ENCODE measurements around the gene CKMT2.

Gene CKMT2

DNA sequence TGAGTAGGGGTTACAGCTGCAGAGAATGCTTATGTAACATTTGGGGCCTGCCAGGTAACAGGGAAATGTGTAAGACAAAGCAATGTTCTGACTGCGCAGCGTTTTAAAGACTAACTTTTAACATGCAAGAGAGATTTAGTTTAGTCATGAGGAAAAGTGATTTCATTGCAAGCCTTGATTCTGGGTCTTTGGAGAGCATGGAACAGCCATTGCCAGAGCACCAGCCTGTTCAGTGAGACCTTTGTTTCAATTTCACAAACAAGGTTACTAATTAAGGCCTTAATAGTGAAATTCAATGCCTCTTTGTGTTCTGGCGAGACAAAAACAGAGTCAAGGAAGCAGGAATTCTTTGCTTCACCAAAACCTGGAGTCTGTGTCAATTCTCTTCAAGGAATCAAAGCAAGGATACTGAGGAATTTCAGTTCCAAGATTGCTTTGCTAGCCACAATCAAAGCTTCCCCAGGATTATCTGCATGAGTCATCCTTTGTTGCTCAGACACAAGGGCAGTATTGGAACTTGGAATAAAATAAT lies 14.4 kb downstream of the CKMT2 start:
- no peak overlapping the region for H3K4me3 ChIP-seq (ENCODE audit: low read depth, low read length)
- TF ChIP-seq, protein P1, sequence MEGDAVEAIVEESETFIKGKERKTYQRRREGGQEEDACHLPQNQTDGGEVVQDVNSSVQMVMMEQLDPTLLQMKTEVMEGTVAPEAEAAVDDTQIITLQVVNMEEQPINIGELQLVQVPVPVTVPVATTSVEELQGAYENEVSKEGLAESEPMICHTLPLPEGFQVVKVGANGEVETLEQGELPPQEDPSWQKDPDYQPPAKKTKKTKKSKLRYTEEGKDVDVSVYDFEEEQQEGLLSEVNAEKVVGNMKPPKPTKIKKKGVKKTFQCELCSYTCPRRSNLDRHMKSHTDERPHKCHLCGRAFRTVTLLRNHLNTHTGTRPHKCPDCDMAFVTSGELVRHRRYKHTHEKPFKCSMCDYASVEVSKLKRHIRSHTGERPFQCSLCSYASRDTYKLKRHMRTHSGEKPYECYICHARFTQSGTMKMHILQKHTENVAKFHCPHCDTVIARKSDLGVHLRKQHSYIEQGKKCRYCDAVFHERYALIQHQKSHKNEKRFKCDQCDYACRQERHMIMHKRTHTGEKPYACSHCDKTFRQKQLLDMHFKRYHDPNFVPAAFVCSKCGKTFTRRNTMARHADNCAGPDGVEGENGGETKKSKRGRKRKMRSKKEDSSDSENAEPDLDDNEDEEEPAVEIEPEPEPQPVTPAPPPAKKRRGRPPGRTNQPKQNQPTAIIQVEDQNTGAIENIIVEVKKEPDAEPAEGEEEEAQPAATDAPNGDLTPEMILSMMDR (IDR thresholded peaks at IDR 0.05; ENCODE audit: borderline replicate concordance, insufficient read depth, low read depth, low read length): no peak

DNA sequence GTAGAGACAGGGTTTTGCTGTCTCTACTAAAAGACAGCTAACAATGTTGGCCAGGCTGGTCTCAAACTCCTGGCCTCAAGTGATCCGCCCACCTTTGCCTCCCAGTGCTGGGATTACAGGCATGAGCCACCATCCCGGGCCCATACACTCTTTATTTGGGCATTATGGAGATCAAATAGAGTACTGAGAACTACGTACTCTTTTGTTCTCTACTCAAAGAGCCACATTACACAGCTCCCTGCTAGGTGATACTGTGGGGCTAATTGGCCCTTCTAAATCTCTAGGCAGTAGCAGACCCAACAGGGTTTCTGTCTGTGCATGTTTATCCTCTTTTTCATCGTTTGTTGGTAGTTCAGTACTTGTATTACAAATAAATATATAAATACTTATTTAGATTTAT lies 16.1 kb downstream of the CKMT2 start:
- no peak overlapping the region for H3K4me3 ChIP-seq (ENCODE audit: low read depth, low read length)
- TF ChIP-seq, protein P1 (IDR thresholded peaks at IDR 0.05; ENCODE audit: borderline replicate concordance, insufficient read depth, low read depth, low read length): no peak

DNA sequence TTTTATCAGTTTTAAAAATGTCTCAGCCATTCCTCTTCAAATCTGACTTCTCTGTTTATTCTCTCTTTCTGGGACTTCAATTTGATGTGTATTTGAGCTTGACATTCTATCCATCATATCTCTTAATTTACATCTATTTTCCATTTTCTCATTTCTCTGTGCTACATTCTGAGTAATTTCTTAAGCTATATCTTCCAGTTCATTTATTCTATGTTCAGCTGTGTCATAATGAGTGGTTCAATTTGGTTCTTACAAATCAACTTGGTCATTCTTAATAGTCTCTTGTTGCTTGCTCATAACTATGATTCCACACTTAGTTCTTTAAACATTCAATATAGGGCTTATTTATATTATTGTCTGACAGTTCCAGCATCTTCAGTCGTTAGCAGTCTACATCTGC lies 16.9 kb downstream of the CKMT2 start:
- H3K4me3 ChIP-seq (ENCODE audit: low read depth, low read length): no peak overlapping the region
- TF ChIP-seq, protein P1 (IDR thresholded peaks at IDR 0.05; ENCODE audit: borderline replicate concordance, insufficient read depth, low read depth, low read length): no peak

DNA sequence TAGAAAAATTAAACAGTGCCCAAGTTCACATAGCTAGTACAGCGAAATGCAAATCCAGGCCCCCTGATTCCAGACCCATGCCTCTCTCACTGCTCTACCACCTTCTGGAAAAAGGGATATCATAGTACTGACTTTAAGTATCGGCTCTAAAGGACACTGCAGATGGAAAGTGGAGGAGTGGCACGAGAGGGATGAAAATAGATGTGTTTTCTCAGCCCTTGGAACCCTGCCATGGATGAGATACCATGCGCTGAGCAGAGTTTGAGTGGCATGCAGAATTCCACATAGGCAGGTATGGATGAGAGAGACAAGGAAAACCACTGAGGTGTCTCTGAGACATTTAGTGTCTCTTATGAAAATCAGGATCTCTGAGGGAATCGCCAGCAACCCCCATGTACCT lies 18.8 kb downstream of the CKMT2 start:
- H3K4me3 ChIP-seq (ENCODE audit: low read depth, low read length): no peak overlapping the region
- TF ChIP-seq, protein P1 (IDR thresholded peaks at IDR 0.05; ENCODE audit: borderline replicate concordance, insufficient read depth, low read depth, low read length): no peak

DNA sequence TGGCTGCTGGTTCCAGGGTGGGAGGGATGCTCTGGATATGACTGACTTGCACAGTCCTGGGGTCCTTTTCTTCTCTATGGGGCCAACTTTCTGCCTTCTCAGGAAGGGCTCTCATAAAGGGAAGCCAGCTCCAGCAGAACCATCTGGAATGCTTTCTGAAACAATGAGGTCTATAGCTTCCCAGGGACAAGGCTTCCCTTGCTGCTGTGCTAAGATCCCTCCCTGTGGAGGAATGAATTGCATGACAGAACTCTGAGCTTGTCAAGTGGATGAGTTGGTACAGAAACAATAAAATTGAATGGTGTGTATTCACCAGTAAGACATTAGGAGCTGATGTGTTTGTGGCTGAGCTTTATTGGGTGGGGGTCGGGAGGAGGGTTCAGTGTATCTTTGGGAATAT lies 19.8 kb downstream of the CKMT2 start:
- TF ChIP-seq, protein P1 (IDR thresholded peaks at IDR 0.05; ENCODE audit: borderline replicate concordance, insufficient read depth, low read depth, low read length): no peak

DNA sequence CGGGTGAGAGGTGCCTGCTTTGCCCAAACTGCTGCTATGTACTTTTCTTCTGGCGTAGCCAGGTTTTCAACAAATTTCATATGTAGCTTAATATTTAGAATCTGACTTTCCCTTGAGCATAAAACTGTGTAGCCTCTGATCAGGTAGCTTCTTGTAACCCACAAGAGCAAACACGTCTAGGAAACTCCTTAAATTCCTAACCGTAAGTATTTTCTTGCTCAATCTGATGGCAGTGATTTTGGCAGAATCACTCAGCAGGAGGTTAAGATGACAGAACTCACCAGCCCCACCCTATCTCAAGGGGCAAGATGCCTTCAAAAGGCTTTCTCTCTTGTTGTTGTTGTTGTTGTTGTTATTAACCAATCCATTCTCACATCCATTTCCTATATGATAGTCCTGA lies 20.8 kb downstream of the CKMT2 start:
- TF ChIP-seq, protein P1 (IDR thresholded peaks at IDR 0.05; ENCODE audit: borderline replicate concordance, insufficient read depth, low read depth, low read length): no peak
- no peak overlapping the region for H3K4me3 ChIP-seq (ENCODE audit: low read depth, low read length)

More for the DNA sequence above, 19.8 kb downstream of the CKMT2 start:
- no peak overlapping the region for H3K4me3 ChIP-seq (ENCODE audit: low read depth, low read length)

DNA sequence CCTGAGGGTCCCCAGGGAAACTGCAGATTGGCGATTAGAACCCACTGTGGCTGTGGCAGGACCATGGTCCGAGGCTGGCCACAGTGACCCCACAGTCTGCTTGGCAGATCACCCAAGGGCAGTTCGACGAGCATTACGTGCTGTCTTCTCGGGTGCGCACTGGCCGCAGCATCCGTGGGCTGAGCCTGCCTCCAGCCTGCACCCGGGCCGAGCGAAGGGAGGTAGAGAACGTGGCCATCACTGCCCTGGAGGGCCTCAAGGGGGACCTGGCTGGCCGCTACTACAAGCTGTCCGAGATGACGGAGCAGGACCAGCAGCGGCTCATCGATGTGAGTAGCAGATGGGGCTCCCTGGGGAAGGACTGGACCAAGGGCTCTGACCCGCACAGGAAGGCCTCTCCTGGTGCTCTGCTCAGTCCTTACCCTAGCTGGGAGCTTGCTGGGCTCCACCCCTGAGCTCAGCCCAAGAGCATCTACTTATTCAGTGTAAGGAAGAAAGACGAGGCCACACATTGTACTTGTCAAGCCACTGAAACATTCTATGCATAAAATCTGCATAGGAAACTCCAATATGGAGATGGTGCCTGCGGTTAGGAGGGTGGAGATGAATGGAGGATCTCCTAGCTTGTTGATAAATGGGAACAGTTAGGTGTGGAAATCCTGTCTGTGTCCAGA lies 21.9 kb downstream of the CKMT2 start:
- TF ChIP-seq, protein P1 (IDR thresholded peaks at IDR 0.05; ENCODE audit: borderline replicate concordance, insufficient read depth, low read depth, low read length): no peak
- no peak overlapping the region for H3K4me3 ChIP-seq (ENCODE audit: low read depth, low read length)

Data from GM12875 (cell line).